ENCODE measurements around the gene DIPK1A.

DNA sequence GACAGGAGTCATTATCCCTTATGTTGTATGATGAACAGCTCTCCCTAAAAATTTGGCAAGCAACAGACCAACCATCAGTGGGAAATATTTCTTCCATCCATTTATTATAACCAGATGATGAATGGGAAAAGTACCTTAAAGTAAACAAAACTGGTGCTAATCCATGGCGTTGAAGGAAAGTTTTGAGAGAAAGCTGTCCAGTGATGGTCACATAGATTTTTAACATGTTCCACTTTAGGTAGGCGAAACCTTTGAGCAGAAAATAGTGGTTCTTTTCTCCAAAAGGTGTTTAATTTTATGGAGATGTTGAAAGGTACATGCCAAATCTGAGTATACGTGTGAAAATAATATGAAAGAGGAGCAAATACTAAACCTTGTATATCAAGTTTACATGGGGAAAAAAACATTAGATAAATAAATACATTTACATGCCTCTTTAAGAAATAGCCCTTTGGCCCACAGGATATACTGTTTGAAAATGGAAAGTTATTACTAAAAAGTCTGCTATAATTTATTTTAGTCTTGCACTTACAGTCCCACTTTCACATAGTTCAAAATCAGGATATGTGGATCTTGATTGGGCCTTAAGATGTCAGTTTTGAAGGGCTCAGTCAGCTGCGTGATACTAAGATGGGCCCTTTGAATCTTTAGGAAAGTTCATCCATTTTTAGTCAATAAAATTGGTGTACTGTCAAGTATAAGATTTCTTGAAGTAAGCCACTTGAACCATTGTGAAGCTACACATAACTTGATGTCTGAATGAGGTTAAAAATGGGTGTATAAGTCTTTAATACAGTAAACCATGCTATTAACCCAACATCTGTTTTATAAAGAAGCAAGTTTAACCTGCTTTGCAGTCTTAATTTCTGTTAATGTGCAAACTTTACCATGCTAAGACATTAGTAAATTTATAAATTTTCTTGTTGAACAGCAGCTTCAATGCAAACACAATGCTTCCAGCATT lies 118.9 kb downstream of the DIPK1A start:
- TF ChIP-seq, protein P1, sequence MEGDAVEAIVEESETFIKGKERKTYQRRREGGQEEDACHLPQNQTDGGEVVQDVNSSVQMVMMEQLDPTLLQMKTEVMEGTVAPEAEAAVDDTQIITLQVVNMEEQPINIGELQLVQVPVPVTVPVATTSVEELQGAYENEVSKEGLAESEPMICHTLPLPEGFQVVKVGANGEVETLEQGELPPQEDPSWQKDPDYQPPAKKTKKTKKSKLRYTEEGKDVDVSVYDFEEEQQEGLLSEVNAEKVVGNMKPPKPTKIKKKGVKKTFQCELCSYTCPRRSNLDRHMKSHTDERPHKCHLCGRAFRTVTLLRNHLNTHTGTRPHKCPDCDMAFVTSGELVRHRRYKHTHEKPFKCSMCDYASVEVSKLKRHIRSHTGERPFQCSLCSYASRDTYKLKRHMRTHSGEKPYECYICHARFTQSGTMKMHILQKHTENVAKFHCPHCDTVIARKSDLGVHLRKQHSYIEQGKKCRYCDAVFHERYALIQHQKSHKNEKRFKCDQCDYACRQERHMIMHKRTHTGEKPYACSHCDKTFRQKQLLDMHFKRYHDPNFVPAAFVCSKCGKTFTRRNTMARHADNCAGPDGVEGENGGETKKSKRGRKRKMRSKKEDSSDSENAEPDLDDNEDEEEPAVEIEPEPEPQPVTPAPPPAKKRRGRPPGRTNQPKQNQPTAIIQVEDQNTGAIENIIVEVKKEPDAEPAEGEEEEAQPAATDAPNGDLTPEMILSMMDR (IDR thresholded peaks at IDR 0.05), result no peak
- no peak for TF ChIP-seq EZH2phosphoT487 (IDR thresholded peaks at IDR 0.05)
- no peak for TF ChIP-seq EZH2 (IDR thresholded peaks at IDR 0.05)

Data from neural progenitor cell (in vitro differentiated cells).